Mucosa of descending colon (tissue), 3 donors: ENCODE data around the gene TRPC4. TPM values are rescaled to one million over a fixed set of nuclear protein-coding genes. Genes with fewer than 3 reads are reported as not detected.

Experiments
- ATAC-seq: fragments of 200-7000 bp; cut with Tn5 transposase; one replicate; pipeline ENCODE4 v1.9.1; 2020; ENCODE audit warnings: mild to moderate bottlenecking, moderate library complexity
- DNase-seq, 3 donors: peaks; one replicate each; pipeline ENCODE4 v3.0.0-alpha.2; 2020
- H3K36me3 ChIP-seq: fragments of 200-600 bp; one replicate; pipeline ENCODE4 v1.8.0; 2021; ENCODE audit warnings: low read depth, mild to moderate bottlenecking
- H3K4me1 ChIP-seq: fragments of 200-600 bp; one replicate; pipeline ENCODE4 v1.8.0; 2021; ENCODE audit warnings: low read depth, mild to moderate bottlenecking
- H3K4me3 ChIP-seq: fragments of 200-600 bp; one replicate; pipeline ENCODE4 v1.8.0; 2021; ENCODE audit warnings: mild to moderate bottlenecking
- H3K9me3 ChIP-seq: fragments of 200-600 bp; one replicate; pipeline ENCODE4 v1.8.0; 2021; ENCODE audit warnings: mild to moderate bottlenecking
- intact Hi-C, 2 donors: fragments of 100-400 bp; cut with DNase I in 1 of 2; cut with micrococcal nuclease in 1 of 2; formaldehyde crosslinking; loops; one replicate each; pipeline versions ENCODE4 v1.11.0 to v1.11.1; 2022; cut with DNase I, micrococcal nuclease
- total RNA-seq, 3 donors: library from RNA; stranded (reverse); fragmentation: NEBNext Ultra II Directional in 2 of 3; extraction: Animal tissue kit (Norgen Biotek cat#: 25700) in 2 of 3; gene quantifications; one replicate each; pipeline versions ENCODE4 v1.2.1 to v1.2.4, GENCODE V29; 2021 to 2023
- TF ChIP-seq, protein P1 (sequence below): fragments of 200-600 bp; IDR thresholded peaks from one replicate; pipeline ENCODE4 v1.8.0; 2022; ENCODE audit warnings: antibody characterized with exemption, mild to moderate bottlenecking
- donor health status: DM: no; HTN: no; CAD: no; lungs with moderate emphysema.
- donor health status: DM: no; HTN: no; CAD: no.
- donor health status: DM: no; HTN: yes; CAD: no.

TRPC4 gene
- total RNA-seq, 3 donors from 2014 or later: 0.23 to 5.1 (median 0.39) TPM

DNA sequence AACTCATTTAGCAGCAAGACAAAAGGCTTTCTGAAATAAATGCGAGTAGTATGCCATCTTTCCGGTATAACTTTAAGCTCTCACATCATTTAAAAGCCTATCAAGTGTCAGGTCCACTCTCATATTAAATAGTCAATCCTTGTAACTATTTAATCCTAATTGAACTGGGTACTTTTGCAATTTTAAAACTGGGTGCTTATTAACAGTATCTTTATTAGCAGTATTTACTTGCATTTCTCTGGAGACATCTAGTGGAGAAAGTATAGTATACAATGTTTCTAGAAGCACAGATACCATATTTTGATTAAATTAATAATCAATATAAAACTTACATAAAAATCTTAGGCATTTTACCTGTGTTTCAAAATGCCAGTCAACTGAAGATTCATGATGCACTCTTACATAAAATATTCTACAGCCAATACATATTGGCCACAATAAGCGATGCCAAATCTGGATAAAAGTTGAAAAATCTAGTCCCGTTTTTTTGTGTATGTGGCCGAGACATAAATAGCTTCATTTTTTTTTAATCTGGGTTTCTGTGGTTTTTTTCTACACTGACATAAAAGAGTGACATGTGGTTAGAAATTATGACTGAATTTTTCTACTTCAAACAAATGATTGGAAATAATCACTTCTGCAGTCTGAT lies 266.7 kb downstream of the TRPC4 start:
- Histone ChIP-seq H3K9me3 (no peaks in the 10 kb centered on the region), H3K4me3 (no peak overlapping the region), H3K36me3 (no peaks in the 10 kb centered on the region), H3K4me1 (no peaks in the 10 kb centered on the region)
- intact Hi-C loops: loop anchor here (10.0 kb wide), 2 partner anchors 498 to 528 kb away; partner anchors contain the start of gene CSNK1A1L (in 1 of the 2)
- TF ChIP-seq, protein P1, sequence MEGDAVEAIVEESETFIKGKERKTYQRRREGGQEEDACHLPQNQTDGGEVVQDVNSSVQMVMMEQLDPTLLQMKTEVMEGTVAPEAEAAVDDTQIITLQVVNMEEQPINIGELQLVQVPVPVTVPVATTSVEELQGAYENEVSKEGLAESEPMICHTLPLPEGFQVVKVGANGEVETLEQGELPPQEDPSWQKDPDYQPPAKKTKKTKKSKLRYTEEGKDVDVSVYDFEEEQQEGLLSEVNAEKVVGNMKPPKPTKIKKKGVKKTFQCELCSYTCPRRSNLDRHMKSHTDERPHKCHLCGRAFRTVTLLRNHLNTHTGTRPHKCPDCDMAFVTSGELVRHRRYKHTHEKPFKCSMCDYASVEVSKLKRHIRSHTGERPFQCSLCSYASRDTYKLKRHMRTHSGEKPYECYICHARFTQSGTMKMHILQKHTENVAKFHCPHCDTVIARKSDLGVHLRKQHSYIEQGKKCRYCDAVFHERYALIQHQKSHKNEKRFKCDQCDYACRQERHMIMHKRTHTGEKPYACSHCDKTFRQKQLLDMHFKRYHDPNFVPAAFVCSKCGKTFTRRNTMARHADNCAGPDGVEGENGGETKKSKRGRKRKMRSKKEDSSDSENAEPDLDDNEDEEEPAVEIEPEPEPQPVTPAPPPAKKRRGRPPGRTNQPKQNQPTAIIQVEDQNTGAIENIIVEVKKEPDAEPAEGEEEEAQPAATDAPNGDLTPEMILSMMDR: no peak
- ATAC-seq (no peak), DNase-seq (no peak)

DNA sequence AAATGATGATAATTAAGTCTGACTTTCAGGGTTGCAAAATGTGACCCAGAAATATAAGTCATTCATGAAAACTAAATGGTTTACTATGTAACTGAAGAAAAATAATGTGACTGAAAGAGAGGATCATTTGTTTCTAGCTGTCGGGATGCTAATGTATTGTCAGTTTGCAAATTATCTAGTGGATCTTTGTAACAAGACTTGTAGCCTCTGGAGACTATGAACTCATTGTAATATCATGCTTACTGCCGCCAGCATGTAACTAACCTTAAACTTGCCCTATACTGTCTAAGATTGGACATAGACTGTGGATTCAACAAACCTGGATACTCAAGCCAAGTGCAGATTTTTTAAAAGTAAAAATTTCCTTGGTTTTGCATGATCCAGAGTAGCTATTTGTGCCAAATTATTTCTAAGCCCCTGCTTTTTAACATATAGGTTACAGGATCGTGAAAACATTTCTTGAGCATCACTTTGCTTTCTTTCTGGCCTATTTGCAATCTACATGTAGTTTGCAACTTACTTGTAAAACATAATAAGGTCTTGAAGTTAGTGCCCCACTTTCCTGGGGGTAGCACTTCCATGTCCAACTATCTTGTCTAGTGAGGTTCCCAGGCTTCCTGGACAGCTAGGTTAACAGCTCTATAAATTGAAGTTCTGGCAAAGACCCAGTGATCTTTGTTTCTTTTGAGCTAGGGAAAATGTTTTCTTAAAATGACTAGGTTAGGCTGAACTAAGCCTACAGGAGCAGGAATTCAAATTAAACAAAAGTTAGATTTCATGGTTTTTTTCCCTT lies 267.7 kb downstream of the TRPC4 start:
- Histone ChIP-seq H3K36me3 (no peaks in the 10 kb centered on the region), H3K9me3 (no peaks in the 10 kb centered on the region), H3K4me3 (no peak overlapping the region), H3K4me1 (no peaks in the 10 kb centered on the region)
- intact Hi-C loops: loop anchor here (10.0 kb wide), 2 partner anchors 497 to 527 kb away; partner anchors contain the start of gene CSNK1A1L (in 1 of the 2)
- ATAC-seq (no peak), DNase-seq (no peak)
- TF ChIP-seq, protein P1: no peak

DNA sequence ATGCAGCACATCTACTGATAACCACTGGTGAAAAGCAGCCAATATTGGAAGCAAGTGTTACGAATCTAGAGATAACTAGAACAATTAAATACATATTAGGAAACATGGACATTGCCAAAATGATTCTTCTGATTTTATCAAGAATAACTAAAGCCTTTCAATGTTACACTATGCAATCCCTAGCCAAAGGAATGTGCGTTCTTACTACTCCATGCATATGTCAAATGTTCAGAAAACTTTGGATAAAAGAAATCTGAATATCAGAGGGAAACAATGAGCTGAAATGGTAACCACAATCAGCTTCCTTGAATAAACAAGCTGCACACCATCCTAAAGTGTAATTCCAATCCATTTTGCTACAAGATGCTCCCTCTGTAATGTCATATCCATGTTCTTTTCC lies 270.1 kb downstream of the TRPC4 start:
- TF ChIP-seq, protein P1: no peak
- Histone ChIP-seq H3K4me3 (no peak overlapping the region), H3K4me1 (no peaks in the 10 kb centered on the region), H3K36me3 (no peaks in the 10 kb centered on the region), H3K9me3 (no peaks in the 10 kb centered on the region)
- DNase-seq (no peak), ATAC-seq (no peak)
- intact Hi-C loops: no loop called here

DNA sequence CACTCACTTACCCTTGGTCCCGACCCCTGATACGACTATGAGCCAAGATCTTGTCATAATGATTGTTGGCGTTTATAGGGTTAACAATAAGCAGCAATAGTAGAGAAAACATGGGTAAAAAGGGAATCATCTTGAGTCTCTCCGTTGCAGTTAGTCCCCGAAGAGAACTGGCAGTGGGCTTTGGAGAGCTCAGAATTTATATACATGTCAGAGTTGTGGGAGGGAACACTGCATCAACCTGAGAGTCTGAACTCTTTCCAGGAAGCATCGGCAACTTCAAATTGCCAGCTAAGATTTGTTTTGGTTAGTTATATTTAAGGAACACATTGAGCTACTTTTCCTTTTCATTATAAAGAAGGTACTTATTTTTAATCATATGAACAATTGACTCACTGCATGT lies 271.0 kb downstream of the TRPC4 start, which contains the start of gene POSTN:
Gene POSTN (minus strand): TSS at position 172 of the 400 bp plus-strand sequence. CDS start 42 bp downstream, at position 130.
- no peaks in the 10 kb centered on the region for H3K9me3 ChIP-seq
- no peak within 1 kb of the TSS for H3K4me3 ChIP-seq
- no peaks in the 10 kb centered on the region for H3K4me1 ChIP-seq
- ATAC-seq (no peak), DNase-seq (no peak)
- intact Hi-C loops: no loop called here
- no peaks in the 10 kb centered on the region for H3K36me3 ChIP-seq
- TF ChIP-seq, protein P1: no peak

DNA sequence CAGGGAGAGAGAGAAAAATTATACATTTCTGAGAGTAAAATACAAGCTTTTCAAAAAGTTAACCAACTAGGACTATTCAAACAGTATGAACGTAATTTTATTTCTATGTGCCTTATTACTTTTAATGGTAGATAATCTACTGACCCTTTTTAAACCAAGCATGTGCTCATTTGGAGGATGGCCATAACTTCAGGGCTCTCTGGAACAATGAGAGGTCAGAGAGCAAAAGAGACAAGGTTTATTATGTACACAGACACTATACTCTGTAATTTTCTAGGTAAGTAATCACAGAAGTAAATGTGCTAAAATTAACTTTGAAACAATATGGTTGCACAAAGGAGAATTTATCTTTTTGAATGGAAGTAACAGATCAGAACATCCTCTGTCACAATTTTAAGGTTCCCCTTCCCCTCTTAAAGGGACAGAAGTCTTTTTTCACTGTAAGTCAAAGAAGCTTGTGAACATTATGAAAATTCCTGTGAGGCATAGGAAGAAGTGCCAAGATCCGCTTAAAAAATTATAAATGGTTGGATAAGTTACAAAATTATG lies 272.0 kb downstream of the TRPC4 start:
- no peak overlapping the region for H3K4me3 ChIP-seq
- DNase-seq (no peak), ATAC-seq (no peak)
- intact Hi-C loops: no loop called here
- no peaks in the 10 kb centered on the region for H3K36me3 ChIP-seq
- no peaks in the 10 kb centered on the region for H3K9me3 ChIP-seq
- H3K4me1 ChIP-seq: no peaks in the 10 kb centered on the region
- TF ChIP-seq, protein P1: no peak
